Psoas muscle (tissue), 8 donors: ENCODE data around the gene LENEP. TPM values are rescaled to one million over a fixed set of nuclear protein-coding genes. Genes with fewer than 3 reads are reported as not detected.

Experiments used
- ATAC-seq, 4 donors: fragments of 200-7000 bp; cut with Tn5 transposase; one replicate each; pipeline ENCODE4 v1.9.1; 2020; ENCODE audit warnings: moderate library complexity in 3 of 4, mild to moderate bottlenecking in 2 of 4
- DNase-seq, 2 donors: peaks; one replicate each; pipeline ENCODE4 v3.0.0-alpha.2; 2020
- H3K27ac ChIP-seq: fragments of 200-600 bp; one replicate; pipeline ENCODE4 v1.8.0; 2022
- H3K27me3 ChIP-seq, 3 donors: fragments of 200-600 bp in 1 of 3; one replicate each; pipeline versions ENCODE4 v1.6.1 to v1.8.0; 2013 to 2022; ENCODE audit warnings: low read length in 2 of 3, mild to moderate bottlenecking in 2 of 3, moderate library complexity in 1 of 3; ENCODE audit not compliant: insufficient read depth in 3 of 3
- H3K36me3 ChIP-seq, 2 donors: fragments of 200-600 bp in 1 of 2; one replicate each; pipeline versions ENCODE4 v1.6.1 to v1.8.0; 2013 to 2022; ENCODE audit warnings: low read depth in 1 of 2, mild to moderate bottlenecking in 1 of 2, moderate library complexity in 1 of 2; ENCODE audit not compliant: insufficient read depth in 1 of 2
- H3K4me1 ChIP-seq: fragments of 200-600 bp; one replicate; pipeline ENCODE4 v1.8.0; 2022
- H3K4me3 ChIP-seq: fragments of 200-600 bp; one replicate; pipeline ENCODE4 v1.8.0; 2022; ENCODE audit warnings: mild to moderate bottlenecking
- H3K9me3 ChIP-seq: fragments of 200-600 bp; one replicate; pipeline ENCODE4 v1.8.0; 2022
- CTCF ChIP-seq: fragments of 200-600 bp; IDR thresholded peaks from one replicate; pipeline ENCODE4 v1.8.0; 2022; ENCODE audit warnings: antibody characterized with exemption
- WGBS, 3 donors: extraction: QIAGEN DNeasy Blood & Tissue Kit; methylation state at CpG; one replicate each; pipeline versions ENCODE4 v1.1.6 to v1.1.7; 2013; 5-methylcytosine and 5-hydroxymethylcytosine counted together
- intact Hi-C, 2 donors: fragments of 100-400 bp; cut with DNase I; formaldehyde crosslinking; loops; one replicate each; pipeline versions ENCODE4 v1.11.0 to v1.14.2; 2022
- polyA plus RNA-seq, 3 donors: library from polyadenylated mRNA; stranded (reverse); fragments of 200-250 nt; gene quantifications; one replicate each; pipeline ENCODE4 v1.2.3, GENCODE V29; 2013
- total RNA-seq, 4 donors: library from RNA; stranded (reverse); fragmentation: NEBNext Ultra II Directional in 2 of 4; extraction: Animal tissue kit (Norgen Biotek cat#: 25700) in 2 of 4; gene quantifications; one replicate each; pipeline versions ENCODE4 v1.2.1 to v1.2.4, GENCODE V29; 2021 to 2023
- donor health status: healthy with polysubstance abuse.
- donor health status: DM: no; HTN: no; CAD: no; lungs with moderate emphysema.
- donor health status: Bipolar disorder and iron deficiency.
- donor health status: healthy.
- donor health status: DM: yes; HTN: yes; CAD: no.
- donor health status: DM: no; HTN: no; CAD: no.
- donor health status: DM: no; HTN: no; CAD: no.
- donor health status: DM: yes; HTN: yes; CAD: no.

The LENEP gene
- total and polyA plus RNA-seq, 7 donors: not detected

- Histone ChIP-seq H3K4me3 (peak overlapping the region; percentile 71), H3K27me3 (no peaks in the 10 kb centered on the region), H3K27ac (peak overlapping the region; percentile 88), H3K36me3 (peaks cover 0 to 19% of the 10 kb centered on the region in 2 donors), H3K4me1 (peaks cover 55% of the 10 kb centered on the region), H3K9me3 (no peaks in the 10 kb centered on the region)
- peak; percentile 45 to 53 (median 48) for ATAC-seq
- no peak for TF ChIP-seq CTCF
- DNase-seq: peak; percentile 57 to 70
- WGBS, 3 donors: 3% methylated on average over 6 of the region's 6 CpGs
- intact Hi-C loops: loop anchor here in 1 of 2 donors (1.0 kb wide), 1 partner anchor 43 kb away; no protein-coding TSS in a partner anchor
Observed at GRCh38 chr1:154956544-154956941, 36.8 kb upstream of the LENEP start.

DNA sequence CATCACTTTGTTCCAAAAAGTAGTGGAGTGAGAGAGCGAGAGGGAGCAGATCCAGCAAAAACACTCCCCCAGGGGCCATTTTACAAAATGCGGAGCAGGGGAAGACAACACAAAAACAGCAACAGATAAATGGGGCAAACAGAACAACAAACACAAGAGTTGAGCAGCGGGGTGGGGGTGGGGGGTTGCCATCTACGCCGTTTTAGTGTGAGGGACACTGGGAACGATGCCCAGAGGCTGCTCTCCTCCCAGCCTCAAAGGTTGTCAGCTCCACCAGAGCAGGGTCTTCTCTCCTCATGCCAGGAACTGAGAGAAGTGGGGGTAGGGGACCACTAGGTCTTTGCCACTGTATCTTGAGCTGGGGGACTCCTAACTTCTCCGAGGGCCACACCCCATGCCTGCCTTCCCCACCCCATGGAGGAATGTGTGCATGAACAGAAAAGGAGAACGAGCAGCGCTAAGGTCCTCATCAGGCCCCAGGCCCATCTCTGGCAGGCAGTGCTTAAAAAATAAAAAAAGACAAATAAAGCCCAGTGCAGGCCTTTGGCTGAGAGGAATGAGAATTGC, 36.2 kb upstream of the LENEP start:
- ATAC-seq (no peak), DNase-seq (peak in 1 of 2 donors; percentile 9)
- TF ChIP-seq CTCF: no peak
- intact Hi-C loops: no loop called here
- Histone ChIP-seq H3K9me3 (no peaks in the 10 kb centered on the region), H3K4me1 (peaks cover 50% of the 10 kb centered on the region), H3K27me3 (no peaks in the 10 kb centered on the region), H3K36me3 (peaks cover 0 to 19% of the 10 kb centered on the region in 2 donors), H3K27ac (peak overlapping the region; percentile 88), H3K4me3 (peak overlapping the region; percentile 71)
- 22 to 28% (median 25%) methylated on average over 9 of the region's 9 CpGs for WGBS, 3 donors

- TF ChIP-seq CTCF: no peak
- no peaks in the 10 kb centered on the region for H3K27me3 ChIP-seq
- DNase-seq (no peak), ATAC-seq (no peak)
- peaks cover 50% of the 10 kb centered on the region for H3K4me1 ChIP-seq
- WGBS, 3 donors: 73 to 86% (median 81%) methylated on average over 2 of the region's 2 CpGs
- intact Hi-C loops: no loop called here
- H3K27ac ChIP-seq: peak overlapping the region; percentile 88
- H3K9me3 ChIP-seq: no peaks in the 10 kb centered on the region
- no peak overlapping the region for H3K4me3 ChIP-seq
- H3K36me3 ChIP-seq: peaks cover 0 to 22% of the 10 kb centered on the region in 2 donors
Observed at GRCh38 chr1:154958036-154958435, 35.4 kb upstream of the LENEP start.

GRCh38 chr1:154958681-154959425, 34.5 kb upstream of the LENEP start:
- Histone ChIP-seq H3K9me3 (no peaks in the 10 kb centered on the region), H3K4me3 (no peak overlapping the region), H3K4me1 (peaks cover 43% of the 10 kb centered on the region), H3K27me3 (no peaks in the 10 kb centered on the region), H3K27ac (peak overlapping the region; percentile 88), H3K36me3 (peaks cover 0 to 30% of the 10 kb centered on the region in 2 donors)
- TF ChIP-seq CTCF: no peak
- intact Hi-C loops: no loop called here
- peak; percentile 15 to 16 for DNase-seq
- ATAC-seq: no peak
- 73 to 82% (median 77%) methylated on average over 15 to 16 of the region's 16 CpGs for WGBS, 3 donors
